PFSK-1 (cell line): ENCODE data around the gene MUC2. TPM values are rescaled to one million over a fixed set of nuclear protein-coding genes. Genes with fewer than 3 reads are reported as not detected.

Source experiments
- FOXP2 ChIP-seq: optimal IDR thresholded peaks from 2 replicates; pipeline ENCODE3; 2011; ENCODE audit warnings: borderline replicate concordance, control low read depth, inconsistent platforms; ENCODE audit not compliant: insufficient read depth; ENCODE audit errors: extremely low read length, extremely low read depth
- POLR2AphosphoS5 ChIP-seq: IDR thresholded peaks from 2 replicates; pipeline ENCODE4 v1.6.1; 2012; ENCODE audit warnings: low read depth, mild to moderate bottlenecking, control low read depth, low read length, moderate library complexity
- SIN3A ChIP-seq: IDR thresholded peaks from 2 replicates; pipeline ENCODE4 v1.6.1; 2012; ENCODE audit warnings: mild to moderate bottlenecking, low read length, moderate library complexity, borderline replicate concordance; ENCODE audit not compliant: insufficient read depth
- TAF1 ChIP-seq: IDR thresholded peaks from 2 replicates; pipeline ENCODE4 v1.6.1; 2012; ENCODE audit warnings: low read length, control low read depth, borderline replicate concordance; ENCODE audit not compliant: insufficient read depth
- polyA plus RNA-seq: library from polyadenylated mRNA; unstranded; fragments of >200 nt; gene quantifications from one replicate; pipeline ENCODE4 v1.2.1, GENCODE V29; 2012; ENCODE audit warnings: low read depth, missing spikeins; ENCODE audit not compliant: insufficient read length
- TF ChIP-seq, protein P1 (sequence below), 2 experiments: IDR thresholded peaks; 2 replicates each; pipeline versions ENCODE4 v1.6.1 to v1.8.0; 2011 to 2012; ENCODE audit warnings: low read depth in 2 of 2, low read length in 2 of 2, control low read depth in 1 of 2, inconsistent platforms in 1 of 2, mild to moderate bottlenecking in 1 of 2, moderate library complexity in 1 of 2; ENCODE audit not compliant: insufficient read depth in 1 of 2

The MUC2 gene
- 0.10 TPM for polyA plus RNA-seq

DNA sequence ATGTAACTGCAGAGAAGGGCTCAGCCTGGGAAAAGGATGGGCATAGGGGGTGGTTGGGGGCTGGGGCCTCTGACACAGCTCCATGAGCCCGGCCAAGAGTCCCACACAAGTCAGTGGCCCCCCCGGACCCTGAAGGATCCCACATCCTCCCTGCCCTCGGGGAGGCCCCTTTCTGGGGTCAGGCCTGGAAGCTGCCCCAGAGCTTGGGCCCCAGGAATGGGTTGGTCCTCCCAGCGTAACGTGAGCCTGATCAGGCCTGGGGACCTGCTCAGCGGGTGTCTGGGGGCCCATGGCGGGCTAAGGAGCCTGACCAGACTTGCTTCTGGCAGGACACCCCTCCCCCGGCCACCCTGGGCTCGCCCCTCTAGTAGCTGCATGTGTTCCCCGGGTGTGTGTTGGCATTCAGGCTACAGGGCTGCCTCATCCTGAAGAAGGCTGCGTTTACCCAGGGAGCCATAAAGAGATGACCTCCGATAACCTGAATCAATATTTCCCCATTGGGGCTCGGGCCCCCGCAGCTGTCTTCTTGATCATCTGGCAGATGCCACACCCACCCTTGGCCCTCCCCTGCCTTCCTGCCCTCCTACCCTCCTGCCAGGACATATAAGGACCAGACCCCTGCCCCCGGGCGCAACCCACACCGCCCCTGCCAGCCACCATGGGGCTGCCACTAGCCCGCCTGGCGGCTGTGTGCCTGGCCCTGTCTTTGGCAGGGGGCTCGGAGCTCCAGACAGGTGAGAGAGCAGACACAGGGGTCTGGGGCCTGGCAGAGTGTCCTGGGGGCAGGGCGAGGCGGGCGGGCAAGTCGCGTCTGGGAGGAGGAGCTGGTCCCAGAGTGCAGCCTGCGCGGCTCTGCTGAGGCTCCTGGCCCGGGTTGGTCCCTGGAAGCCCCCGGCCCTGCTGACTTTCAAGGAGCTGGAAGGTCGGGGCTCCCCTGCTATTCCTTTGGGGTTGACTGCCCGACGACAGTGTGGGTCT lies at the start of gene MUC2:
Gene MUC2 (plus strand): TSS at position 631 of the 978 bp plus-strand sequence.
- TF ChIP-seq, protein P1, sequence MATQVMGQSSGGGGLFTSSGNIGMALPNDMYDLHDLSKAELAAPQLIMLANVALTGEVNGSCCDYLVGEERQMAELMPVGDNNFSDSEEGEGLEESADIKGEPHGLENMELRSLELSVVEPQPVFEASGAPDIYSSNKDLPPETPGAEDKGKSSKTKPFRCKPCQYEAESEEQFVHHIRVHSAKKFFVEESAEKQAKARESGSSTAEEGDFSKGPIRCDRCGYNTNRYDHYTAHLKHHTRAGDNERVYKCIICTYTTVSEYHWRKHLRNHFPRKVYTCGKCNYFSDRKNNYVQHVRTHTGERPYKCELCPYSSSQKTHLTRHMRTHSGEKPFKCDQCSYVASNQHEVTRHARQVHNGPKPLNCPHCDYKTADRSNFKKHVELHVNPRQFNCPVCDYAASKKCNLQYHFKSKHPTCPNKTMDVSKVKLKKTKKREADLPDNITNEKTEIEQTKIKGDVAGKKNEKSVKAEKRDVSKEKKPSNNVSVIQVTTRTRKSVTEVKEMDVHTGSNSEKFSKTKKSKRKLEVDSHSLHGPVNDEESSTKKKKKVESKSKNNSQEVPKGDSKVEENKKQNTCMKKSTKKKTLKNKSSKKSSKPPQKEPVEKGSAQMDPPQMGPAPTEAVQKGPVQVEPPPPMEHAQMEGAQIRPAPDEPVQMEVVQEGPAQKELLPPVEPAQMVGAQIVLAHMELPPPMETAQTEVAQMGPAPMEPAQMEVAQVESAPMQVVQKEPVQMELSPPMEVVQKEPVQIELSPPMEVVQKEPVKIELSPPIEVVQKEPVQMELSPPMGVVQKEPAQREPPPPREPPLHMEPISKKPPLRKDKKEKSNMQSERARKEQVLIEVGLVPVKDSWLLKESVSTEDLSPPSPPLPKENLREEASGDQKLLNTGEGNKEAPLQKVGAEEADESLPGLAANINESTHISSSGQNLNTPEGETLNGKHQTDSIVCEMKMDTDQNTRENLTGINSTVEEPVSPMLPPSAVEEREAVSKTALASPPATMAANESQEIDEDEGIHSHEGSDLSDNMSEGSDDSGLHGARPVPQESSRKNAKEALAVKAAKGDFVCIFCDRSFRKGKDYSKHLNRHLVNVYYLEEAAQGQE (IDR thresholded peaks at IDR 0.05; ENCODE audit: insufficient read depth in 1 of 2, low read depth in 2 of 2, low read length in 2 of 2), result no peak
- TF ChIP-seq POLR2AphosphoS5 (no peak), TAF1 (no peak), FOXP2 (no peak)

DNA sequence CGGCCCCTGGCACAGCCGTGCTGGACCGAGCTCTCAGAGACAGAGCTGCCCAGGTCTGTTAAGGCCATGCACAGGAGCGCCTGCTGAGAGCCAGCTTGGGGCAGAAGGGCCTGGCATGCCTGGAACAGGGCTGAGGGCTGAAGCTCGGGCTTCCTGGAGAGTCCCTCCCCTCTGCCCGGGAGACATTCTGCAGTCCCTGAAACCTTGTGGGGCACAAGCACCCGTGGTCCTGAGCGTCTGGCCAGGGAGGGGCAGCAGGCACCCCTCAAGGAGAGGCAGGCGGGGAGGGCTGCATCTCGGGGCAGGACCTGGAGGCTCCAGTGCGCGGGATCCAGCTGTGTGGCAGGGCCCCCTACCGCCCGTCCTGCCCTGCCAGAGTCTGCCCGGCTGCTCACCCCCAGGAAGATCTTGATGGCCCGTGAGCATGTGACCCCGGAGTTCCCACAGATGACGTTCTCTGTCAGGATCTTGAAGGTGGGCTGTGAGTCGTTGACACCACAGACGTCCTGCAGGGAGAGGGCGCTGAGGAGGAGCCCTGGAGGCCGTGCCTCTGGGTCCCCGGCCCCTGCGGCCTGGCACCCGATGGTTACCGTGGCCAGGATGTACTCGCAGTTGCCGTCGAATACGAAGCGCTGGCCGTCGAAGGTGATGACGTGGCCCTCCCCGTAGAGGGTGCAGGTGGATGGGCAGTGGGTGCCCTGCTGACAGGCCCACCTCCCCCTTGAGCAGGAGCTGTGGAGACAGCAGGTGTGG lies 49.1 kb upstream of the MUC2 start:
- no peak for TF ChIP-seq SIN3A
- TF ChIP-seq FOXP2, result no peak
- TF ChIP-seq, protein P1 (IDR thresholded peaks at IDR 0.05; ENCODE audit: insufficient read depth in 1 of 2, low read depth in 2 of 2, low read length in 2 of 2), result no peak
- no peak for TF ChIP-seq TAF1
- TF ChIP-seq POLR2AphosphoS5, result no peak

DNA sequence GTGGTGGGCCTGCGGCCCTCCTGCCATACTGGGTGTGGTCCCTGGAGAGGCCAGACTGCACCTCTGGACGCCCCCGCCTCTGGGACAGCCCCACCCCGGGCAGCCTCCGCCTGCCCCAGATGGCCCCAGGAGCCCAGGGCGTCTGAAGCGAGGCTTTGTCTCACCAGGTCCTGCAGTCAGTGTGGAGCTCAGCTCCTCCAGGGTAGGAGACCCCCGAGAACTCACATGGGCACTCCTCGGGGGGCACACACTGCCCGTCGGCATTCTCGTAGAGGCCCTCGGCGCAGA lies 48.6 kb upstream of the MUC2 start:
- TF ChIP-seq, protein P1 (IDR thresholded peaks at IDR 0.05; ENCODE audit: insufficient read depth in 1 of 2, low read depth in 2 of 2, low read length in 2 of 2), result no peak
- TF ChIP-seq FOXP2 (no peak), TAF1 (no peak), SIN3A (no peak), POLR2AphosphoS5 (no peak)

DNA sequence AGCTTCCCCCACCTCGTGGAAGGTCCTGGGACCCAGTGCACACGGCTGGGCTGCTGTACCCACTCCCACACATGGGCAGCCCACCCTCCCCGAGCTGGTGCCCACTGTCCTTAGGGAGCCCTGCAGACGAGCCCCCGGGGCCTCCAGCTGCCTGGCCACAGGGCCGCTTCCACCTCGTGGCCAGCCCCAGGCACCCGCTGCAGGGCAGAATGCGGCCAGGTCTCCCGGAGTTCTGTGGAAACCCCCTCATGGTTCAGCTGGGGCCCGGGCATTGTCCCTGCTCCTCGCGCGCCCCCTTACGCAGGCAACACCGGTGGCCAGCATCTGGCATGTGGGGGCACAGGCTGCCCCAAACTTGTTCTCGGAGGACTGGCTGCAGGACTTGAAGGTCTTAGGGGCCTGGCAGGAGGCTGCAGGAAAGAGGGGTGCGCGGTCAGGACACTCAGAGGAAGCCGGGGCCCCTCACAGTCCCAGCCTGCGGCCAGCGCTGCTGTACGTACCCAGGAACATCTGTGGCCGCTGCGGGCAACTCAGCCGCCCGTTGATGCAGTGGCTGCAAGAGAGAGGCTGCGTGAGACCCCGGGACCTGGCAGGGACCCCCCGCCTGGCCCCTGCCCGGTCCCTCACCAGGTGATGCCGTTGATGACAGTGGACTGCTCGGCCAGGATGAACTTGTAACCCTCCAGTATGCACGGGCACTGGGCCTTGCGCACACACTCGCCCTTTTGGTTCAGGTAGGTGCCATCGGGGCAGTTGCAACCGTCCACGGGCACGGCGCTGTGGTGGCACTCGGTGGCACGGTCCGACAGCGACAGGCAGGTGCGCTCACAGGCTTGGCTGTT lies 47.8 kb upstream of the MUC2 start:
- no peak for TF ChIP-seq TAF1
